DOHH2 (cell line): ENCODE measurements around the gene DOHH.

ENCODE experiments used
- H3F3A ChIP-seq: fragments of 200-600 bp; sonication (generic), shearing (Covaris generic); 2 replicates; pipeline ENCODE4 v1.6.0; 2016; ENCODE audit warnings: antibody characterized with exemption, mild to moderate bottlenecking; ENCODE audit not compliant: control insufficient read depth, insufficient read depth
- H3K27ac ChIP-seq: fragments of 200-600 bp; sonication (generic); 2 replicates; pipeline ENCODE4 v1.5.1; 2014; ENCODE audit warnings: low read depth, mild to moderate bottlenecking, low read length, moderate library complexity
- H3K27me3 ChIP-seq: fragments of 200-600 bp; sonication (generic); 2 replicates; pipeline ENCODE4 v1.6.1; 2014; ENCODE audit warnings: mild to moderate bottlenecking, low read length, mixed read lengths; ENCODE audit not compliant: control insufficient read depth
- H3K36me3 ChIP-seq: fragments of 200-600 bp; sonication (generic); 2 replicates; pipeline ENCODE4 v1.6.1; 2014; ENCODE audit warnings: mild to moderate bottlenecking, low read length, moderate library complexity, mixed read lengths; ENCODE audit not compliant: control insufficient read depth
- H3K4me1 ChIP-seq: fragments of 200-600 bp; sonication (generic); 2 replicates; pipeline ENCODE4 v1.6.1; 2014; ENCODE audit warnings: mild to moderate bottlenecking, low read length, mixed read lengths; ENCODE audit not compliant: control insufficient read depth
- H3K4me2 ChIP-seq: fragments of 200-600 bp; sonication (generic); 2 replicates; pipeline ENCODE4 v1.6.0; 2014; ENCODE audit warnings: mild to moderate bottlenecking, low read length, moderate library complexity
- H3K4me3 ChIP-seq: fragments of 200-600 bp; sonication (generic); 2 replicates; pipeline ENCODE4 v1.5.1; 2014; ENCODE audit warnings: mild to moderate bottlenecking, low read length, mixed read lengths
- H3K79me2 ChIP-seq: fragments of 200-600 bp; sonication (generic); 2 replicates; pipeline ENCODE4 v1.6.1; 2014; ENCODE audit warnings: mild to moderate bottlenecking, low read length, mixed read lengths; ENCODE audit not compliant: control insufficient read depth
- H3K9me2 ChIP-seq: fragments of 200-600 bp; sonication (generic); replicated peaks from 2 replicates; pipeline ENCODE4 v1.6.1; 2014; ENCODE audit warnings: mild to moderate bottlenecking, low read length, mixed read lengths; ENCODE audit not compliant: control insufficient read depth
- H3K9me3 ChIP-seq: fragments of 200-600 bp; sonication (generic); 2 replicates; pipeline ENCODE4 v1.6.1; 2014; ENCODE audit warnings: antibody characterized with exemption, low read length, mixed read lengths; ENCODE audit not compliant: control insufficient read depth, insufficient read depth
- H4K20me1 ChIP-seq: fragments of 200-600 bp; sonication (generic); 2 replicates; pipeline ENCODE4 v1.6.0; 2014; ENCODE audit warnings: low read depth, mild to moderate bottlenecking, antibody characterized with exemption, low read length, moderate library complexity; ENCODE audit not compliant: control insufficient read depth, insufficient read depth
- EZH2phosphoT487 ChIP-seq: fragments of 200-600 bp; sonication (generic); IDR thresholded peaks from 2 replicates; pipeline ENCODE4 v1.6.1; 2017; ENCODE audit warnings: borderline replicate concordance, mild to moderate bottlenecking, antibody characterized with exemption, low read length, moderate library complexity, mixed read lengths
- TF ChIP-seq, protein P1 (sequence below): fragments of 200-600 bp; sonication (generic); IDR thresholded peaks from one replicate; pipeline ENCODE4 v1.5.1; 2014; ENCODE audit warnings: antibody characterized with exemption, mild to moderate bottlenecking, low read depth, low read length; ENCODE audit not compliant: poor library complexity, severe bottlenecking

The DOHH gene

GRCh38 chr19:3512562-3513228, 12.2 kb upstream of the DOHH start:
- H3K4me3 ChIP-seq, result no peak overlapping the region
- H3K4me2 ChIP-seq, result no peak overlapping the region
- no peak for TF ChIP-seq EZH2phosphoT487
- TF ChIP-seq, protein P1, sequence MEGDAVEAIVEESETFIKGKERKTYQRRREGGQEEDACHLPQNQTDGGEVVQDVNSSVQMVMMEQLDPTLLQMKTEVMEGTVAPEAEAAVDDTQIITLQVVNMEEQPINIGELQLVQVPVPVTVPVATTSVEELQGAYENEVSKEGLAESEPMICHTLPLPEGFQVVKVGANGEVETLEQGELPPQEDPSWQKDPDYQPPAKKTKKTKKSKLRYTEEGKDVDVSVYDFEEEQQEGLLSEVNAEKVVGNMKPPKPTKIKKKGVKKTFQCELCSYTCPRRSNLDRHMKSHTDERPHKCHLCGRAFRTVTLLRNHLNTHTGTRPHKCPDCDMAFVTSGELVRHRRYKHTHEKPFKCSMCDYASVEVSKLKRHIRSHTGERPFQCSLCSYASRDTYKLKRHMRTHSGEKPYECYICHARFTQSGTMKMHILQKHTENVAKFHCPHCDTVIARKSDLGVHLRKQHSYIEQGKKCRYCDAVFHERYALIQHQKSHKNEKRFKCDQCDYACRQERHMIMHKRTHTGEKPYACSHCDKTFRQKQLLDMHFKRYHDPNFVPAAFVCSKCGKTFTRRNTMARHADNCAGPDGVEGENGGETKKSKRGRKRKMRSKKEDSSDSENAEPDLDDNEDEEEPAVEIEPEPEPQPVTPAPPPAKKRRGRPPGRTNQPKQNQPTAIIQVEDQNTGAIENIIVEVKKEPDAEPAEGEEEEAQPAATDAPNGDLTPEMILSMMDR, result no peak
- H3K9me2 ChIP-seq, result no peaks in the 10 kb centered on the region
- peaks cover 91% of the 10 kb centered on the region for H3K79me2 ChIP-seq
- no peaks in the 10 kb centered on the region for H3K27me3 ChIP-seq
- peaks cover 15% of the 10 kb centered on the region for H4K20me1 ChIP-seq
- peaks cover 23% of the 10 kb centered on the region for H3K4me1 ChIP-seq
- no peak overlapping the region for H3K27ac ChIP-seq
- H3K36me3 ChIP-seq, result peaks cover 29% of the 10 kb centered on the region
- H3F3A ChIP-seq, result peaks cover 10% of the 10 kb centered on the region
- no peaks in the 10 kb centered on the region for H3K9me3 ChIP-seq

- Histone ChIP-seq H3K27me3 (no peaks in the 10 kb centered on the region), H3K4me3 (no peak overlapping the region), H4K20me1 (peaks cover 21% of the 10 kb centered on the region), H3F3A (peaks cover 8% of the 10 kb centered on the region), H3K9me2 (no peaks in the 10 kb centered on the region), H3K4me2 (no peak overlapping the region), H3K36me3 (peaks cover 32% of the 10 kb centered on the region), H3K79me2 (peaks cover 92% of the 10 kb centered on the region), H3K4me1 (peaks cover 19% of the 10 kb centered on the region), H3K9me3 (no peaks in the 10 kb centered on the region), H3K27ac (no peak overlapping the region)
- TF ChIP-seq, protein P1, result no peak
- no peak for TF ChIP-seq EZH2phosphoT487
Measured at GRCh38 chr19:3511506-3512251, 11.2 kb upstream of the DOHH start.

GRCh38 chr19:3510727-3511126, 10.3 kb upstream of the DOHH start:
- peaks cover 4% of the 10 kb centered on the region for H3F3A ChIP-seq
- no peak overlapping the region for H3K4me3 ChIP-seq
- no peak overlapping the region for H3K4me2 ChIP-seq
- no peaks in the 10 kb centered on the region for H3K9me3 ChIP-seq
- peaks cover 15% of the 10 kb centered on the region; the same call in 1 of the 2 replicates for H4K20me1 ChIP-seq
- H3K9me2 ChIP-seq, result no peaks in the 10 kb centered on the region
- no peaks in the 10 kb centered on the region for H3K27me3 ChIP-seq
- H3K27ac ChIP-seq, result no peak overlapping the region
- H3K36me3 ChIP-seq, result peaks cover 36% of the 10 kb centered on the region
- H3K79me2 ChIP-seq, result peaks cover 88% of the 10 kb centered on the region
- H3K4me1 ChIP-seq, result peaks cover 10% of the 10 kb centered on the region
- TF ChIP-seq, protein P1, result no peak
- TF ChIP-seq EZH2phosphoT487, result no peak
